K562 (cell line): ENCODE results near the gene IL10RB. TPM values are rescaled to one million over a fixed set of nuclear protein-coding genes. Genes with fewer than 3 reads are reported as not detected.

Source experiments
- ATF4 ChIP-seq: fragments of 450-650 bp; formaldehyde crosslinking; IDR thresholded peaks from 2 replicates; pipeline ENCODE4 v1.4.0; 2022; ENCODE audit warnings: mild to moderate bottlenecking, moderate library complexity
- BCLAF1 ChIP-seq, 2 experiments: fragments of 450-650 bp in 1 of 2; IDR thresholded peaks; 2 replicates each; pipeline ENCODE4 v1.6.1; 2011 to 2017; ENCODE audit warnings: low read depth in 2 of 2, antibody characterized with exemption in 1 of 2, borderline replicate concordance in 1 of 2, low read length in 1 of 2, mild to moderate bottlenecking in 1 of 2, mixed read lengths in 1 of 2; ENCODE audit not compliant: control insufficient read depth in 1 of 2
- EHMT2 ChIP-seq: fragments of 450-650 bp; IDR thresholded peaks from 2 replicates; pipeline ENCODE4 v1.6.1; 2018; ENCODE audit warnings: antibody characterized with exemption
- ELF4 ChIP-seq: fragments of 450-650 bp; formaldehyde crosslinking; IDR thresholded peaks from 2 replicates; pipeline ENCODE4 v1.4.0; 2022; ENCODE audit warnings: missing genetic modification characterization
- HDAC2 ChIP-seq: fragments of 450-650 bp; IDR thresholded peaks from 2 replicates; pipeline ENCODE4 v1.6.1; 2016; ENCODE audit warnings: mild to moderate bottlenecking
- HNRNPK ChIP-seq: fragments of 200-400 bp; formaldehyde crosslinking; IDR thresholded peaks from one replicate; pipeline ENCODE4 v1.6.1; 2018; ENCODE audit warnings: mild to moderate bottlenecking, low read depth, low read length; ENCODE audit not compliant: poor library complexity, severe bottlenecking
- KLF6 ChIP-seq: fragments of 250-450 bp; sonication (Bioruptor Pico); IDR thresholded peaks from 2 replicates; pipeline ENCODE4 v1.4.0; 2020; ENCODE audit warnings: mild to moderate bottlenecking, moderate library complexity, borderline replicate concordance
- THRB ChIP-seq: fragments of 450-650 bp; formaldehyde crosslinking; conservative IDR thresholded peaks from 2 replicates; pipeline ENCODE4 v1.4.0; 2022; ENCODE audit warnings: mild to moderate bottlenecking, missing genetic modification characterization
- TOE1 ChIP-seq, 2 experiments: fragments of 450-650 bp in 1 of 2; sonication (generic) in 1 of 2; formaldehyde crosslinking in 1 of 2; IDR thresholded peaks; 2 replicates each; pipeline versions ENCODE4 v1.7.1 to v1.8.0; 2016 to 2022; ENCODE audit warnings: borderline replicate concordance in 2 of 2, mild to moderate bottlenecking in 2 of 2, antibody characterized with exemption in 1 of 2, inconsistent platforms in 1 of 2, low read depth in 1 of 2, missing genetic modification reagents in 1 of 2, moderate library complexity in 1 of 2
- ZFP36 ChIP-seq: fragments of 150-350 bp; IDR thresholded peaks from 2 replicates; pipeline ENCODE4 v1.6.1; 2018; ENCODE audit warnings: low read length, low read depth; ENCODE audit not compliant: partially characterized antibody
- ZNF277 ChIP-seq: fragments of 250-450 bp; sonication (Bioruptor Pico); IDR thresholded peaks from 2 replicates; pipeline ENCODE4 v1.8.0; 2022; ENCODE audit warnings: inconsistent platforms, mild to moderate bottlenecking, moderate library complexity, borderline replicate concordance
- ZNF395 ChIP-seq: fragments of 200-800 bp; sonication (Bioruptor generic); IDR thresholded peaks from 2 replicates; pipeline ENCODE4 v1.6.1; 2017; ENCODE audit warnings: missing genetic modification characterization, missing compliant biosample characterization
- ZNF589 ChIP-seq: fragments of 200-800 bp; sonication (Bioruptor generic); IDR thresholded peaks from 2 replicates; pipeline ENCODE4 v1.6.1; 2016; ENCODE audit warnings: low read depth, missing genetic modification characterization, missing compliant biosample characterization
- polyA plus RNA-seq, 8 experiments: library from polyadenylated mRNA; depleted of rRNA in 4 of 8; stranded (reverse) in 5 of 8; unstranded in 3 of 8; fragments of >200 nt; fragmentation: Nextera tagmentation in 2 of 8; fragmentation: Illumina TruSeq in 1 of 8; extraction: Ambion mirVana in 2 of 8; extraction: Trizol in 1 of 8; gene quantifications; 2 replicates each; pipeline versions ENCODE4 v1.2.1 to v1.2.3, GENCODE V29; 2011 to 2014; ENCODE audit warnings: inconsistent platforms in 1 of 8, missing spikeins in 1 of 8
- total RNA-seq, 7 experiments: library from RNA; depleted of rRNA in 6 of 7; stranded (reverse); fragments of >200 nt in 6 of 7; fragmentation: Illumina TruSeq in 2 of 7; extraction: Trizol in 2 of 7; gene quantifications; 2 replicates each; pipeline versions ENCODE4 v1.2.1 to v1.2.3, GENCODE V29; 2011 to 2021; ENCODE audit warnings: low replicate concordance in 1 of 7
- TF ChIP-seq, protein P1 (sequence below): fragments of 450-650 bp; formaldehyde crosslinking; IDR thresholded peaks from 2 replicates; pipeline ENCODE4 v1.4.0; 2020; ENCODE audit warnings: mild to moderate bottlenecking, moderate library complexity

The IL10RB gene
- total and polyA plus RNA-seq, 9 of the 15 experiments (the other 6 are each of a cell fraction or from before 2014, with no cell fraction given): 10.9 to 33.8 (median 23.0) TPM

GRCh38 chr21:33308586-33309490, 42.7 kb downstream of the IL10RB start (continued):
- TF ChIP-seq BCLAF1 (IDR thresholded peaks at IDR 0.05; ENCODE audit: borderline replicate concordance in 1 of 2, control insufficient read depth in 1 of 2, low read depth in 2 of 2, low read length in 1 of 2) (no peak), ZNF277 (CRISPR knock-in tag) (no peak; the same call in 1 of the 2 replicates), EHMT2 (peak; percentile 45; the same call in 1 of the 2 replicates), ELF4 (CRISPR knock-in tag) (no peak), TOE1 (IDR thresholded peaks at IDR 0.05; ENCODE audit: borderline replicate concordance) (no peak), TOE1 (CRISPR knock-in tag; IDR thresholded peaks at IDR 0.05; ENCODE audit: borderline replicate concordance, low read depth) (no peak), KLF6 (CRISPR knock-in tag) (no peak), ATF4 (no peak), ZFP36 (no peak), HNRNPK (no peak), ZNF589 (CRISPR knock-in tag) (no peak), THRB (no peak), ZNF395 (CRISPR knock-in tag) (0 out of 2 replicates have a peak, but pooled peaks have one; percentile 19), HDAC2 (peak; percentile 53; the same call in 1 of the 2 replicates)
- TF ChIP-seq, protein P1, sequence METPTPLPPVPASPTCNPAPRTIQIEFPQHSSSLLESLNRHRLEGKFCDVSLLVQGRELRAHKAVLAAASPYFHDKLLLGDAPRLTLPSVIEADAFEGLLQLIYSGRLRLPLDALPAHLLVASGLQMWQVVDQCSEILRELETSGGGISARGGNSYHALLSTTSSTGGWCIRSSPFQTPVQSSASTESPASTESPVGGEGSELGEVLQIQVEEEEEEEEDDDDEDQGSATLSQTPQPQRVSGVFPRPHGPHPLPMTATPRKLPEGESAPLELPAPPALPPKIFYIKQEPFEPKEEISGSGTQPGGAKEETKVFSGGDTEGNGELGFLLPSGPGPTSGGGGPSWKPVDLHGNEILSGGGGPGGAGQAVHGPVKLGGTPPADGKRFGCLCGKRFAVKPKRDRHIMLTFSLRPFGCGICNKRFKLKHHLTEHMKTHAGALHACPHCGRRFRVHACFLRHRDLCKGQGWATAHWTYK (CRISPR knock-in tag): no peak
